ENCODE results near the gene CBFA2T2.

The CBFA2T2 gene

DNA sequence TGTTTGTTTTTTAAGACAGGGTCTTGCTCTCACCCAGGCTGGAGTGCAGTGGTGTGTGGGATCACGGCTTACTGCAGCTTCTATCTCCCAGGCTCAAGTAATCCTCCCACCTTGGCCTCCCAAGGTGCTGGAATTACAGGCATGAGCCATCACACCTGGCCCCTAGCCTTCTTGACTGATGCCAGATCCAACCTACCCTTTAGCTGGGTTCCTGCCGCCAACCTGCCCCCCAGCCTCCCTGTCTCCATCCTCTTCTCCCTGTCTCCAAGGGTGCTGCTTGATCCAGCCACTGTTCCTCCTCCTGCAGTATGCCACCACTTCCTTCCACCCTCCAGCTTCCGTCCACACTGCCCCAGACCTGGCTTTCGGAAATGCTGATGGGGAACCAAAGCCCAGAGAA lies 169.0 kb downstream of the CBFA2T2 start:
- TF ChIP-seq, protein P1, sequence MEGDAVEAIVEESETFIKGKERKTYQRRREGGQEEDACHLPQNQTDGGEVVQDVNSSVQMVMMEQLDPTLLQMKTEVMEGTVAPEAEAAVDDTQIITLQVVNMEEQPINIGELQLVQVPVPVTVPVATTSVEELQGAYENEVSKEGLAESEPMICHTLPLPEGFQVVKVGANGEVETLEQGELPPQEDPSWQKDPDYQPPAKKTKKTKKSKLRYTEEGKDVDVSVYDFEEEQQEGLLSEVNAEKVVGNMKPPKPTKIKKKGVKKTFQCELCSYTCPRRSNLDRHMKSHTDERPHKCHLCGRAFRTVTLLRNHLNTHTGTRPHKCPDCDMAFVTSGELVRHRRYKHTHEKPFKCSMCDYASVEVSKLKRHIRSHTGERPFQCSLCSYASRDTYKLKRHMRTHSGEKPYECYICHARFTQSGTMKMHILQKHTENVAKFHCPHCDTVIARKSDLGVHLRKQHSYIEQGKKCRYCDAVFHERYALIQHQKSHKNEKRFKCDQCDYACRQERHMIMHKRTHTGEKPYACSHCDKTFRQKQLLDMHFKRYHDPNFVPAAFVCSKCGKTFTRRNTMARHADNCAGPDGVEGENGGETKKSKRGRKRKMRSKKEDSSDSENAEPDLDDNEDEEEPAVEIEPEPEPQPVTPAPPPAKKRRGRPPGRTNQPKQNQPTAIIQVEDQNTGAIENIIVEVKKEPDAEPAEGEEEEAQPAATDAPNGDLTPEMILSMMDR (IDR thresholded peaks at IDR 0.05; ENCODE audit: low read length, missing control alignments) = no peak
- no peak for DNase-seq (ENCODE audit: low read depth)
- no peak overlapping the region for H3K4me3 ChIP-seq (replicated peaks; ENCODE audit: low read depth, low read length)

DNA sequence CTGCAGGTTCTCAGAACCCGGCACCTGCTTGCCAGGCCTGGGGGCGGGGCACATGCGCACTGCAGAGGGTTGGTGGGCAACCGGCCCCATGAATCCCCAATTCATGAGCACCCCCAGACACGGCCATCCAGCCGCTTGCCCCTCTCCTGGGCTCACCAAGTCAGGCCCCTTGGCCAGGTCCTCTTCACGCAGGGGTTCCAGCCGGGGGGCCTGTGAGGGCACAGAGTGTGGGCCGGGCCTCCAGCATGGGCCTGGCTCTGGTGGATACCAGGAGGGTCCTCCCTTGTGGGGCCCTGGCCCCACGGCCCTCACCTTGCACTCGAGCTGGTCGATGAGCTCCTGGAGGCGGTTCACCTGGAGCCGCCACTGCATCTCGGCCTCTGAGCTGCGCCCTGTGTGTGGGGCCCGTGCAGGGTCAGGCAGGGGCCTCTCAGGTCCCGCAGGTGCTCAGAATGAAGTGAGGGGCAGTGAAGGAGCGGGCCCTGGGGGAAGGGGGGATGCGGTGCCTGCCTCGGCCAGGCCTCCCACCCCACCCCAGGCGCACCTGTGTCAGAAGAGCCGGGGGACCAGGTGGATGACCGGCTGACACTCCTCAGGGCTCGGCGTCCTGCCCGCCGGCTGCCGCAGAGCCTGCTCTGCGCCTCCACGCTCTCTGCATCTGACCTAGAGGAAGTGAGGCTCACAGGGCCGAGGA lies 169.6 kb downstream of the CBFA2T2 start:
- no peak overlapping the region for H3K4me3 ChIP-seq (replicated peaks; ENCODE audit: low read depth, low read length)
- TF ChIP-seq, protein P1 (IDR thresholded peaks at IDR 0.05; ENCODE audit: low read length, missing control alignments) = no peak
- DNase-seq (ENCODE audit: low read depth) = no peak

DNA sequence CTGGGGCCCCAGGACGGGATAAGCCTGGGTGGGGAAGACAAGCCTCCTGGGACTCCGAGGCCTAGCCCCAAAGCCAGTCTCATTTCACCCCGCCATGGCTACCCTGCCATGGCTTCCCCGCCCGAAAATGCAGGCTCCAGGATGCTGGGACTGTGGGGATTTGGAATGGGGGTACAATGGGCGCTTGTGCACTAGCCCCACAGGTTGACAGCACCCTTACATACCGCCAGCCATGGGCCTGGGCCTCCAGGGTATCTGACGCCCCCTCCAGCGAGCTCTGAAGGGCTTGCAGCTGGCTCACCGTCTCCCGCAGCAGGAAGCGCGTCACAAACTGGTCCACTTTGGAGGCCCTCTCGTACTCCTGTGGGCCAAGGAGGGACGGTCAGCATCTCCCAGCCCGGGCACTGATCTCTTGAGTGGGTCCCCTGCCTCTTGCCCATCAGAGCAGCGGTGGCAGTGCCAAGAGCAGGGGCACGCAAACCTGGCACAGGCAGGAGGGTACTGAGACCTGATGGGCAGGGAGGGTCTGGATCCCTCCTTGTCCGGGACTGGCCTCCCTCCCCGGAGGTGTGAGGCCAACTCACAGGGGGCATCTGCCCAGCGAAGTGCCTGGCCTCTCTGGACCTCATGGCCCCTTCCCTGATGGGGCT lies 170.3 kb downstream of the CBFA2T2 start:
- TF ChIP-seq, protein P1 (IDR thresholded peaks at IDR 0.05; ENCODE audit: low read length, missing control alignments) = no peak
- DNase-seq (ENCODE audit: low read depth) = no peak

DNA sequence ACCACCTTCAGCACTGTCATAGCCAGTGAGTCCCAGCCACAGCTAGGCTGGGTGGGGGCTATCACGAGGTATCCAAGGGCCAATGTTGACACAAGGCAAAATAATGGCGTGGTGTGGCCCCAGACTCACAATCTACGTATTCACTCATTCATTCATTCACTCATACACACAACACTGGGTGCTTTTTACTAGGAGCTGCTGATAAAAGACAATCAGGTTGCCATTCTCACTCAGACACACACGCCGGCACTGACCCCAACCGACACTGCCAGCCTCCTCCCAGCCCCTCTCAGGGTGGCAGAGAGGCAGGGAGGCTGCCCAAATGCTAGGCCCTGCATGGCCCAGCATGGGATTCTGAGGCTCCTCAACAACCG lies 170.8 kb downstream of the CBFA2T2 start:
- DNase-seq (ENCODE audit: low read depth) = no peak
- TF ChIP-seq, protein P1 (IDR thresholded peaks at IDR 0.05; ENCODE audit: low read length, missing control alignments) = no peak
- no peak overlapping the region for H3K4me3 ChIP-seq (replicated peaks; ENCODE audit: low read depth, low read length)

More for the DNA sequence above, 170.3 kb downstream of the CBFA2T2 start:
- H3K4me3 ChIP-seq (replicated peaks; ENCODE audit: low read depth, low read length) = no peak overlapping the region

DNA sequence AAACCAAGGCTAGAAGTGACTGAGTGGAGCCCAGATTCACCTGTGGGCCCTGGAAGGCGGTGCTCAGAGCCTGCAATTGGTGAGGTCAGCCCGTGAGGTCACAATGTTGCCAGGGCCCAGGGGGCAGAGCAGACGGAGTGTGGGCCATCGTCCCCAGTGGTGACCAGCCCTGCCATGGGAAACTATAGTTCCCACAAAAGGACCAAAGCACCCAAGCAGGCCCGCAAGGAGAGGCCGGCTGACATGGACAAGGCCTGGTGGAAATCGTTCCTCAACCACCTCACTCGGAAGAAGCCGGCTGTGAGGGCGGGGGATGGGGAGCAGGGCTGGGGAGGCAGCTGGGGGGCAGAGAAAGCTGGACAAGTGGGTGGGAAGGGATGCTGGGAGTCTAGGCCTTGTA lies 172.3 kb downstream of the CBFA2T2 start, which contains the start of gene C20orf144:
TSS of gene C20orf144 (plus strand) at position 156 of the 400 bp plus-strand sequence. CDS start at position 175, 19 bp downstream.
- no peak for DNase-seq (ENCODE audit: low read depth)
- peak within 1 kb of the TSS; percentile 71 for H3K4me3 ChIP-seq (replicated peaks; ENCODE audit: low read depth, low read length)
- TF ChIP-seq, protein P1 (IDR thresholded peaks at IDR 0.05; ENCODE audit: low read length, missing control alignments) = no peak

DNA sequence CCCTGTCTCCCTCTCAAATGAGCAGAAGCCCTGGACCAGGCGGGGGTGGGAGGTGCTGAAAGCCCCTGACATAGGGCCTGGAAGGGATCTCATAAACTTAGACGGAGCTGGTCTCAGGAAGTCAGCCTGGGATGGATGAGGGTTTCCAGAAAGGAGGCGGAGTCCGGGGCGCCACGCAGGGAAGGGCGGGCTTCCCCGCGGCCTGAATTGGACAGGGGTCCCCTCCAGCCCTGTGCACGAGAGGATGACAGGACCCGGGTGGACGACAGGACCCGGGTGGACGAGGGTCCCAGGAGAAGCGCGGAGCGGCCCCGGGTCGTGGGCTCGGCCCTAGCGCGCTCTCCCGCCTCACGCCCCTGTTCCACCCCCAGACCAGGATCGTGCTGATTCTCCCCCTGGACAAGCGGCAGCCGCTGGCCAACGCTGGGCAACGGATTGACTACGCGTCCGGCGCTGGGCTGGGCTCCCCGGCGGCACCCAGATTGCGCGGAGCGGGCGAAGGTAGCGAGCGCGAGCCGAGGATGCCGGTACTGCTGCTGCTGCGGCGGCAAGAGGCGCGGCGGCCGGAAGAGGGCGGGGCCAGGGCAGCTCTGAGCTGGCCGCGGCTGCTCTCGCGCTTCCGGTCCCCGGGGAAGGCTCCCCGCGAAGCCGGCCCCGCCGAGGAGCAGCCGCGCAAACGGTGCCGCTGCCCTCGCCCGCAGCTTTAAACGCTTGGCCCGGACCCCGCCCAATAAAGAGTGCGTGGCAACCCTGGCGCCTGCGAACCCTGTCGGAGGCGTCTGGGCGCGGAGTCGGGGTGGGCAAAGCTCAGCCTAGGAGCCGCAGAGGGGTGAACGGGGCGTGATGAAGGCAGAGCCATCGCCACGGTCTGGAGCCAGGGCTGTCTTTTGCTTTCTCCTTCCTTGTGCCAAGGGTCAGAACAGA lies 173.5 kb downstream of the CBFA2T2 start:
- peak; percentile 66 for DNase-seq (ENCODE audit: low read depth)
- TF ChIP-seq, protein P1 (IDR thresholded peaks at IDR 0.05; ENCODE audit: low read length, missing control alignments) = no peak
- H3K4me3 ChIP-seq (replicated peaks; ENCODE audit: low read depth, low read length) = peak overlapping the region; percentile 71
